DND-41 (cell line): ENCODE measurements around the gene PLEKHA6.

Experiments
- ATAC-seq: fragments of 200-7000 bp; cut with Tn5 transposase; 3 replicates; pipeline ENCODE4 v1.9.1; 2021; ENCODE audit warnings: low read depth; ENCODE audit not compliant: insufficient read depth
- DNase-seq: peaks from one replicate; pipeline ENCODE4 v3.0.0-alpha.2; 2020
- H2AFZ ChIP-seq: 2 replicates; pipeline ENCODE4 v1.6.0; 2012; ENCODE audit warnings: low read depth, low read length
- H3K27ac ChIP-seq: 2 replicates; pipeline ENCODE4 v1.5.1; 2012; ENCODE audit warnings: low read length, inconsistent platforms
- H3K27me3 ChIP-seq: fragments of 200-600 bp; sonication (generic); 2 replicates; pipeline ENCODE4 v1.6.0; 2012; ENCODE audit warnings: low read length, mild to moderate bottlenecking, inconsistent platforms; ENCODE audit not compliant: insufficient read depth, poor library complexity
- H3K36me3 ChIP-seq: 2 replicates; pipeline ENCODE4 v1.5.1; 2012; ENCODE audit warnings: low read length, inconsistent platforms; ENCODE audit not compliant: insufficient read depth
- H3K4me1 ChIP-seq: 2 replicates; pipeline ENCODE4 v1.5.1; 2012; ENCODE audit warnings: mild to moderate bottlenecking, low read length; ENCODE audit not compliant: insufficient read depth
- H3K4me2 ChIP-seq: 2 replicates; pipeline ENCODE4 v1.6.0; 2012; ENCODE audit warnings: mild to moderate bottlenecking, moderate library complexity, low read length, inconsistent platforms; ENCODE audit not compliant: insufficient read depth
- H3K4me3 ChIP-seq, 2 experiments: fragments of 200-600 bp in 1 of 2; shearing (Covaris generic) in 1 of 2; 2 replicates each; pipeline ENCODE4 v1.5.1; 2012 to 2016; ENCODE audit warnings: inconsistent platforms in 2 of 2, low read length in 2 of 2, mild to moderate bottlenecking in 2 of 2, low read depth in 1 of 2, moderate library complexity in 1 of 2
- H3K79me2 ChIP-seq: 2 replicates; pipeline ENCODE4 v1.6.0; 2012; ENCODE audit warnings: low read length, inconsistent platforms; ENCODE audit not compliant: insufficient read depth
- H3K9ac ChIP-seq: 2 replicates; pipeline ENCODE4 v1.6.0; 2012; ENCODE audit warnings: low read depth, mild to moderate bottlenecking, inconsistent platforms, low read length, moderate library complexity
- H3K9me3 ChIP-seq: 2 replicates; pipeline ENCODE4 v1.5.1; 2012; ENCODE audit warnings: low read length, moderate library complexity, mild to moderate bottlenecking, inconsistent platforms; ENCODE audit not compliant: insufficient read depth, severe bottlenecking
- H4K20me1 ChIP-seq: 2 replicates; pipeline ENCODE4 v1.6.0; 2012; ENCODE audit warnings: low read length; ENCODE audit not compliant: insufficient read depth
- EZH2 ChIP-seq: IDR thresholded peaks from 3 replicates; pipeline ENCODE4 v1.6.1; 2012; ENCODE audit warnings: borderline replicate concordance, low read depth, mild to moderate bottlenecking, moderate library complexity, low read length, inconsistent platforms; ENCODE audit not compliant: severe bottlenecking
- TF ChIP-seq, protein P1 (sequence below): IDR thresholded peaks from 2 replicates; pipeline ENCODE4 v1.5.1; 2012; ENCODE audit warnings: borderline replicate concordance, low read length, moderate library complexity, mild to moderate bottlenecking; ENCODE audit not compliant: poor library complexity, severe bottlenecking; ENCODE audit errors: extremely low read depth

PLEKHA6 gene

DNA sequence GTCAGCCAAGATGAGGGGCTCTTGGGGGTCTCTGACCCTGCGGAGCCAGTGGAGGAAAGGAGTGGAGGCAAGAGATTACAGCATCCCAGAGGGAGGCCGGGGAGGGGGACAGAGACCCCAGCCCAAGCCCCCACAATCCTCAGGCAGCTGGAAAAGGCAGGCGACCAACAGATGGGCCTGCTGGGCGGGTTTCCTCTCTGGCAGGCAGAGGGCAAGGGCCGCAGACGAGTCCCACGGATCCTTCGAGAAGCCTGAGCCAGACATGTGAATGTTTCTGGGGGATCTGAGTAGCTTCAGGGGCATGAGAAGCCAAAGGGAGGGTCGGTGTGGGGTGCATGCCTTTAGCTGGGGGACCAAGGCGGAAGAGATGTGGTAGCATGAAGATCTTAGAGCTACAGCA is 2.1 kb upstream of the PLEKHA6 start:
- ATAC-seq: no peak
- peaks cover 19% of the 10 kb centered on the region for H3K4me1 ChIP-seq

DNA sequence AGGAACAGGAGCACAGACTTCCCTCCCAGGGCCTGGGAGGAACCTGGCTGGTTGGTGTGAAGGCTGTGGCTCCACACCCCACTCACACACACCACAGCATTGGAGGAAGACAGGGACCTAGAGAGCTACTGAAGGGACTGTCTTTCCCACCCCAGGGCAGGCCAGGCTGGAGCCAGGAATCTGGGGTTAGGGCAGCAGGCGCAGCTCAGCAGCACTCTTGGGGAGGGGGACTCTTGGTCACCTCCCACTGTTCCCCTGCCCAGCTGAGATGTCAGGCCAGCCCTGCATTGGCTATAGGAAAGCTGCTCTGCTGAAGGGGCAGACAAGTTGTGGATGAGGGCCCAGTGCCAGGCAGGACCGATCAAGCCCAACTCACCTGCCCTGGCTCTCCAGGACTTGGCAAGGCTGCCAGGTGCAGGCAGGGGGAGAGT is 1.6 kb upstream of the PLEKHA6 start:
- H3K79me2 ChIP-seq: no peaks in the 10 kb centered on the region
- no peaks in the 10 kb centered on the region for H3K9me3 ChIP-seq
- TF ChIP-seq EZH2: no peak
- TF ChIP-seq, protein P1, sequence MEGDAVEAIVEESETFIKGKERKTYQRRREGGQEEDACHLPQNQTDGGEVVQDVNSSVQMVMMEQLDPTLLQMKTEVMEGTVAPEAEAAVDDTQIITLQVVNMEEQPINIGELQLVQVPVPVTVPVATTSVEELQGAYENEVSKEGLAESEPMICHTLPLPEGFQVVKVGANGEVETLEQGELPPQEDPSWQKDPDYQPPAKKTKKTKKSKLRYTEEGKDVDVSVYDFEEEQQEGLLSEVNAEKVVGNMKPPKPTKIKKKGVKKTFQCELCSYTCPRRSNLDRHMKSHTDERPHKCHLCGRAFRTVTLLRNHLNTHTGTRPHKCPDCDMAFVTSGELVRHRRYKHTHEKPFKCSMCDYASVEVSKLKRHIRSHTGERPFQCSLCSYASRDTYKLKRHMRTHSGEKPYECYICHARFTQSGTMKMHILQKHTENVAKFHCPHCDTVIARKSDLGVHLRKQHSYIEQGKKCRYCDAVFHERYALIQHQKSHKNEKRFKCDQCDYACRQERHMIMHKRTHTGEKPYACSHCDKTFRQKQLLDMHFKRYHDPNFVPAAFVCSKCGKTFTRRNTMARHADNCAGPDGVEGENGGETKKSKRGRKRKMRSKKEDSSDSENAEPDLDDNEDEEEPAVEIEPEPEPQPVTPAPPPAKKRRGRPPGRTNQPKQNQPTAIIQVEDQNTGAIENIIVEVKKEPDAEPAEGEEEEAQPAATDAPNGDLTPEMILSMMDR: no peak
- no peaks in the 10 kb centered on the region for H3K36me3 ChIP-seq
- no peak for DNase-seq
- H3K4me3 ChIP-seq: no peak overlapping the region
- H3K27ac ChIP-seq: no peak overlapping the region
- H2AFZ ChIP-seq: no peak overlapping the region
- peaks cover 20% of the 10 kb centered on the region for H3K27me3 ChIP-seq
- no peak for ATAC-seq
- H3K4me2 ChIP-seq: no peak overlapping the region
- H3K9ac ChIP-seq: no peak overlapping the region
- peaks cover 19% of the 10 kb centered on the region for H3K4me1 ChIP-seq
- H4K20me1 ChIP-seq: no peaks in the 10 kb centered on the region

More for the DNA sequence above, 2.1 kb upstream of the PLEKHA6 start:
- Histone ChIP-seq H3K4me2 (no peak overlapping the region), H3K9me3 (no peaks in the 10 kb centered on the region), H3K4me3 (no peak overlapping the region), H3K9ac (no peak overlapping the region), H3K36me3 (no peaks in the 10 kb centered on the region), H3K27me3 (peaks cover 20% of the 10 kb centered on the region), H3K79me2 (no peaks in the 10 kb centered on the region), H2AFZ (no peak overlapping the region), H3K27ac (no peak overlapping the region), H4K20me1 (no peaks in the 10 kb centered on the region)
- TF ChIP-seq, protein P1: no peak
- no peak for TF ChIP-seq EZH2
- DNase-seq: no peak

DNA sequence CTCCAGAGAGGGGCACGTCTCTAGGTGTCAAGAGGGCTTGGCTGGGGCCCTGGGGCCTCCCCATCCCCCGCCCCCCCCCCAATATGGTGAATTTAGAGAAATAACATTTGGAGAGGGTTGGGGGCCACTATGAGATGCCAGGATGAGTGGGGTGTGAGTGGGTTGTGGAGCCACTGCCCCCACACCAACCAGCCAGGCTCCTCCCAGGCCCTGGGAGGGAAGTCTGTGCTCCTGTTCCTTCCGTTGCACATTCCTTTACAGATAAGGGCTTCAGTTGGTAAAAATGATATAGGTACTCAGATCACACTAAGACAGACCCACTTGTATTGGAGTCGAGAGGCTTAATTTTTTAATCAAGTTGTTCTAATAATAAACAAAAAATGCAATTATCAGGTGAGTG is 585 bp upstream of the PLEKHA6 start:
- TF ChIP-seq, protein P1: no peak
- Histone ChIP-seq H3K4me1 (peaks cover 19% of the 10 kb centered on the region), H2AFZ (no peak overlapping the region), H4K20me1 (no peaks in the 10 kb centered on the region), H3K36me3 (no peaks in the 10 kb centered on the region), H3K9ac (no peak overlapping the region), H3K4me3 (no peak overlapping the region), H3K79me2 (no peaks in the 10 kb centered on the region), H3K27ac (no peak overlapping the region), H3K27me3 (peaks cover 20% of the 10 kb centered on the region), H3K9me3 (no peaks in the 10 kb centered on the region), H3K4me2 (no peak overlapping the region)
- ATAC-seq: no peak
- DNase-seq: no peak

DNA sequence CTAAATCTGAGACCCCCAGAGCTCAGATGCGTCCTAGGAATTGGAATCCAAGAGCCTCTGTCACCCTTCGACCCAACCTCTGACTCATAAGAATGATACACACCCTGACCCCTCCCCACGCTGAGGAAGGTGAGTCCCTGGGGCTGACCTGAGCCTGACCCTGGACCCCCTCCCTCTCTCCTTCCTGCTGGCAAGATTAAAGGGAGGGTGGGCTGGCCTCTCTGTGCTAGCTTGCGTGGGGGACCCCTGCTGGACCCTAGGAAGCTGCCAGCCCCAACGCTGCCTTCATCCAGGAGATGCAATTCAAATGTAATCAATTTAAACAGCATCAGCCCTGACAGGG is 627 bp downstream of the PLEKHA6 start:
- no peak for ATAC-seq
- Histone ChIP-seq H2AFZ (no peak overlapping the region), H3K4me1 (peaks cover 18% of the 10 kb centered on the region), H3K79me2 (no peaks in the 10 kb centered on the region), H3K4me2 (no peak overlapping the region), H3K9me3 (no peaks in the 10 kb centered on the region), H3K27me3 (peaks cover 20% of the 10 kb centered on the region), H3K4me3 (no peak overlapping the region), H3K27ac (no peak overlapping the region), H3K9ac (no peak overlapping the region), H4K20me1 (no peaks in the 10 kb centered on the region), H3K36me3 (no peaks in the 10 kb centered on the region)
- no peak for DNase-seq
- TF ChIP-seq, protein P1: no peak
- no peak for TF ChIP-seq EZH2
